ENCODE results near the gene CILP2.

- TF ChIP-seq EZH2 (IDR thresholded peaks at IDR 0.05; ENCODE audit: low read length, missing control alignments) = no peak
- no peak for TF ChIP-seq CTCF (conservative IDR thresholded peaks at IDR 0.05 in 1 of 2, IDR thresholded peaks at IDR 0.05 in 1 of 2; ENCODE audit: low read depth in 1 of 2, low read length in 2 of 2)
Observed at GRCh38 chr19:19540064-19540714, 2.1 kb downstream of the CILP2 start.

Data from fibroblast of lung (primary cell).